Activated T-cell treated with anti-CD3 and anti-CD28 coated beads for 1 hour (primary cell): ENCODE measurements around the gene OR2T27.
"Not testable (repeated sequence)": the region's sequence is repeated elsewhere in the genome, so short reads cannot be mapped to it uniquely, and the experiment has no call there.

Experiments
- DNase-seq: peaks from one replicate; pipeline ENCODE4 v3.0.0-alpha.2; 2020; ENCODE audit warnings: low read depth

OR2T27 gene

GRCh38 chr1:248655354-248655753 lies at the start of gene OR2T27:
OR2T27 (minus strand) TSS chr1:248655528; CDS start chr1:248650884, 4,644 bp downstream.
- not testable (repeated sequence) for DNase-seq

DNA sequence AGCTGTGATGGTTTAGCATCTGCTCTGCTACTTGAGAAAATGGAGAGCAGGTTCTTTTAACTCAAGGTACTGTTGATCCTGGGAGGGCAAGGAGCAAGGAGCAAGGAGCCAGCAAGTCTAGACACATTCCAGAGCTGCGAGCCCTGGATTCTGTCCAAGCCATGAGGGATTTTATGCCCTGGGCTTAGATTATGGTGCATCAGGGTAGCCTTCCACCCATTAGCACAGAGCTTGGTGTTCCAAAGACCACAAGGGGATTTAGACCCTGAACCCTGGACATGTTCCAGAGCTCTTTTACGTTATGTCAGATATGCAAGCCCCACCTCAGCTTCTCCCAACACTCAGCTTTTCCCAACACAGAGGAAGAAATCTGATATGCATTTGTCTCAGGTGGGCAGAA lies 49.3 kb upstream of the OR2T27 start:
- DNase-seq: no peak

GRCh38 chr1:248703674-248704073 lies 48.3 kb upstream of the OR2T27 start:
- no peak for DNase-seq

- DNase-seq: no peak
Observed at GRCh38 chr1:248702714-248703113, 47.4 kb upstream of the OR2T27 start, which contains the start of gene OR14I1. OR14I1 (minus strand) TSS chr1:248702766.

- DNase-seq: no peak
Observed at GRCh38 chr1:248699099-248699498, 43.8 kb upstream of the OR2T27 start.

- DNase-seq: no peak
Observed at GRCh38 chr1:248697907-248698306, 42.6 kb upstream of the OR2T27 start.

DNA sequence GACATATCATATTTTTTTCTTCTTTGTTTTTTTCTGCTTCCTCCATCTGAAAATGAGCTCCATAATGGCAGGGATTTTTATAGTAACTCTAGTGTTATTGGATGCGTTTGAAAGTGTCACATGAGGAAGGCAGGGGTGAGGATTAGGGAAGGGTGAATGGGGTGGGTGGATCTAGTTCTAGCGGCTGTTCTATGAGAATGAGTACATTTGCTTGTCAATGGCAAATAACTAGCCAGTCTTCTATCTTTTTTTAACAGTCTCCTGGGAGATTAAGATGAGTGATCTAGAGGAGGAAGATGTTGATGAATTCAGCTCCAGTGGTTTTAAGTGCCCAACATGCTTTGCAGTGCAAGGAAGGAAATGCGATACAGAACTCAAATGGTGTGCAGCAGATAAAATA lies 41.4 kb upstream of the OR2T27 start:
- DNase-seq: no peak

DNA sequence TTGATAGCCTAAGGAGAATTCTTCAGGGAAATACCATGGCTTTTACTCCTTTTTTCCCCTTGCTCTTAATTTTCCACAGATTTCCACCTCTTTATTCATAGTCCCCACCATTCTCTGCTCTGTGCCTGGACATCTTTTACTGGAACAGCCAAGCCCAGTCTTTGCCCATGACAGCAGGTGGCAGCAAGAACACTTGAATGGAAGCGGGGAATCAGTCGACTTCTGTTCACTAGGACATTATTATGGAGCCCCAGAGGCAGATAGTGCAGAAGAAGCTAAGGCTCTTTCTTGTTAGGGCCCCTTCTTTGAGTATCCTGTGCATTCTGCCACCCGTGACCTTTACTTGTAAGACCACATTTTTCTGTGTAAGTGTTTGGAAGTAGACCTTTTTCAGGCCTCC lies 40.9 kb upstream of the OR2T27 start:
- DNase-seq: no peak

DNA sequence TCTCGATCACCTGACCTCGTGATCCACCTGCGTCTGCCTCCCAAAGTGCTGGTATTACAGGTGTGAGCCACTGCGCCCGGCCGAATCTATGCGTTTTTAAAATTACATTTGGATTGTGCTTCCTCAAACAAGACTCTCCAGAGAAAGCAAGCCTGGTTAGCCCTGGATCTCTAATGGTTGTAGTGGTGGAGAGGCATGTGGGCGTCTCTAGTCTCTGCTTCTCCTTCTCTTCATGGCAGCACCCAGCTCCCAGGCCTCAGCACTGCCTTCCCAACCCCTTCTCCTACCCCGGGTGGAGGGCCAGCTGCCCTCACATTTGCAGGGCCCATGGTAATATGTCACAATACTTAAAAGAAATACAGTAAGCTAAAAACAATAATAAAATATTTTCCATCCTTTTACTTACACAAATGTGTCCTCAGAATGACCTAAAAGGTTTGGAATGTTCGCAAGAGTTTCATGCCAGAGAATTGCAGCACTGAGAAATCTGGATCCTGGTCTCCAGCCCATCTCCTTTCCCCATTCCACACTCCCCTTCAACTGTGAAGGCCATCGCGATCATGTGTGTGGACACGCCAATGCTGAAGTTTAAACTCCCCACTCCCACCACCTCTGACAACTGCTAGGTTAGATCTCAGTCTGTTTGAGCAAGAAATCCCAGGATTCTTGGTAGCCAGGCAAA lies 40.3 kb upstream of the OR2T27 start:
- DNase-seq: no peak

DNA sequence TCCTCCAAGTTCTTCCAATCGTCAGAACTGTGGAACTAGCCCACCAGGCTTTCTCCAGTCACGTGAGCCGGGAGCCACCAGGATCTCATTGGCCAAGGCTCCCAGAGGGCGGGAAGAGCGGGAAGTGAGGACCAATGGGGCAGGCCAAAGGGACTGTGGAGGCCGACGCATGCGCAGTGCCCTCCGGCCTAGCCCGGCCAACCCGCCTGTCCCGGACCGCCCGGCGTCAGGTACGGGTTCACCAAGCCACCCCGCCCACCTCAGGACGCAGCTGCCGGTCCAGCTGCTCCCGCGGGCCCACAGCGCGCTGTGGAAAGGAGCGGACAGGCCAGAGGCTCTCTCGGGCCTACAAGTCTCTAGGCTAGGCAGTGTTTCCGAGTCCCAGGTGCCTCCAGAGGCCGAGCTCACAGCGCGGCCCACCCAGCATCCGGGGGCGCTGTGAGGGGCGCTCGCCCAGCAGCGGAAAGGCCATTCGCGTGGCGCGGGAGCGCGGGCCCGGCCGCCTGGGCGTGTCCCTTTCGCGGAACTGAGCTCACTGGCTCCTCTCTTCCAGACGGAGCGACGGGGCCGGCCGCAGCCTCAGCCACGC lies 36.3 kb upstream of the OR2T27 start:
- DNase-seq: no peak

DNA sequence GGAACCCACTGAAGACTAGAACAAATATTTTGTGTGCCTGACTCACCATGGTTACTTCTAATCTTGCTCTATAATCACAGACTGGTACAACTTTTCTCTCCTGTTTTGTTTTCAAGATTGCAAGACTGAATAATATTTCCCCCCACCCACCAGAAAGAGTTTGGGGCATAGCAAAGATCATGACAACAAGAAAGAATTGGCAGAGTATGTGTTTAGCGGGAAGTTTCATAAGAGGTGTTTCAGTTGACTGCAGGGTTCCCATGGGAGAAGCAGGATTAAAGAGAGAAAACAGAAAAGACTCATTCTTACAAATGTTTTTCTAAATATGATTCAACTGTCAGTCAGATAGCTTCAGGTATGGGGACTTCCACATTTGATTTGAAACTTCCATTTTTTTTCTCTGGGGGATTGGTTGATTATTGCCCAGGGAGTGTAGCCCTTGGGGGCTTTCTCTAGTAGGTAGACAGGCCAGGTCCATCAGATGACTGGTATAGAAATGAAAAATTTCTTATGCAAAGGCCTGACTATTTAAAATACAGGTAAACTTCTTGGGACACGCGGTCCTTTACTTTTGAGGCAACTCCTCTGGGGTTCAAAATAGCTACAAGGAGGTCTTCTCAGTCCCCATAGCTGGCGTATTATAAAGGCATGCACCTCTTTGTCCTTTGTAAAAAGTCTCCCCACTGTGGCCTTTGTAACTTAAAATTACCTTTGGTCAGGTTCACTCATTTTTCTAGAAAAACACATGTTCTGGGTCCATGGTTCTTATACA lies 33.4 kb upstream of the OR2T27 start:
- DNase-seq: no peak

GRCh38 chr1:248686815-248687214 lies 31.5 kb upstream of the OR2T27 start:
- DNase-seq: no peak

- DNase-seq: no peak
Observed at GRCh38 chr1:248681651-248682050, 26.3 kb upstream of the OR2T27 start.

DNA sequence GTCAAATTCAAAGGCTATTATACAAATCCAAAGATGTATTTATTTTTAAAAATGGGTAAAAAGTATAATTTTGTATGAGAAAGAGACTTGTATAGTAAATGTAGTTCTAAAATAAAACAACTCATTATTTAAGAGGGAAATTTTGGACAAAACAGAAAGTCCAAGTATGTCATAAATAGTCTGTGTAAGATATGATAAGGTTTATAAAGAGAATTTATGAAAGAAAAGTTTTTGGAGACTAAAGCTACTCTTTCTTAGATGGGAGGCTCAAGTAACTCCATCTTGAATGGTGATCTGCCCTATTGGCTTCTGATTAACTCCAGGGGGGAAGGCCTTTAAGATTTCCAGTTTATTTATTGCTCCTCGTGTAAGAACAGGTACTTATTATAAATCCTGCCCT lies 14.7 kb upstream of the OR2T27 start:
- no peak for DNase-seq

DNA sequence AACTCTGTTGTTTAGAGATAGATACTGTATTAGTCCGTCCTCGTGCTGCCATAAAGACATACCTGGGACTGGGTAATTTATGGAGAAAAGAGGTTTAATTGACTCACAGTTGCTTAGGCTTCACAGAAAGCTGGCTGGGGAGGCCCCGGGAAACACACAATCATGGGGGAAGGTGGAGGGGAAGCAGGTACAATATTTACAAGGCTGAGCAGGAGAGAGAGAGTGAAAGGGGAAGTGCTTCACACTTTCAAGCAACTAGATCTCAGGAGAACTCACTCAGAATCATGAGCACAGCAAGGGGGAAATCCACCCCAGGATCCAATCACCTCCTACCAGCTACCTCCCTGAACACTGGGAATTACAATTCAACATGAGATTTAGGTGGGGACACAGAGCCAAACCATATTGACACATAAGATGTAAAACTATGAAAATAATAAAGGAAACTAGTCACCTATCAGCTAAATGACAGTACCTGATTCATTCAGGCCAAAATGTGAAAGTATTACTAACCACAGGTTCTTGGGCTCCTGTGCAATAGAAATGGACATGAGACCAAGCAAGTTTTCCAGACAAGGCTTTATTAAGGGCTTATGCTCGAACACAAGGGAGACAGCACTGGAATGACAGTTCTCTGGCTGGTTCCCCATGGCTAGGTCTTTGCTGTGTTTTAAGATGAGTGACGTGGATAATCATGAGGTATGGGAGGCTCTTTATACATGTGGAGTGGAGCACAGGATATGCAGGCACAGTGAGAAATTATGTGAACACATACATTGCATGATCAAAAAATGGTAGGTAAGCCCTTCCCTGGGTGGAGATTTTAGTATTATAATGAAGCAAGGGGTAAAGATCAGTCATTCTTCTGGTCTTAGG lies 8.4 kb upstream of the OR2T27 start:
- DNase-seq: not testable (repeated sequence)

DNA sequence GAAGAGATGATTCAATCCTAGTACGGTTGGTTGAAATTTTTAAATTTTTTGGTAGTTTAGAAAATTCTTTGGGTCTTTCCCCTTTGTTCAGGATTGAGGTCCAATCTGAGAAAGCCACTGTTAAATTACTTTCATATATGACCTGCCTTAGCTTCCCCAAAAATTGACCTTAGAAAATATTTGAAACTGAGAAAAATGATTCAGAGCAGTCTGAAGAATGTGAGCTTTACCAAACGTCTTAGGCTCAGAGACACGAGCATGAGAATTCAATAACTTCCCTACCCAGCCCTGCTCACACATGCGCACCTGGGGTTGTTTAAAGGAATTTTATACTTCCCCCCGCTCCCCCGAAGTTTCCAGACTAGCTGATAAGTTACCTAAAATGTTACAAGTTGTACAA lies 1.5 kb upstream of the OR2T27 start:
- not testable (repeated sequence) for DNase-seq

DNA sequence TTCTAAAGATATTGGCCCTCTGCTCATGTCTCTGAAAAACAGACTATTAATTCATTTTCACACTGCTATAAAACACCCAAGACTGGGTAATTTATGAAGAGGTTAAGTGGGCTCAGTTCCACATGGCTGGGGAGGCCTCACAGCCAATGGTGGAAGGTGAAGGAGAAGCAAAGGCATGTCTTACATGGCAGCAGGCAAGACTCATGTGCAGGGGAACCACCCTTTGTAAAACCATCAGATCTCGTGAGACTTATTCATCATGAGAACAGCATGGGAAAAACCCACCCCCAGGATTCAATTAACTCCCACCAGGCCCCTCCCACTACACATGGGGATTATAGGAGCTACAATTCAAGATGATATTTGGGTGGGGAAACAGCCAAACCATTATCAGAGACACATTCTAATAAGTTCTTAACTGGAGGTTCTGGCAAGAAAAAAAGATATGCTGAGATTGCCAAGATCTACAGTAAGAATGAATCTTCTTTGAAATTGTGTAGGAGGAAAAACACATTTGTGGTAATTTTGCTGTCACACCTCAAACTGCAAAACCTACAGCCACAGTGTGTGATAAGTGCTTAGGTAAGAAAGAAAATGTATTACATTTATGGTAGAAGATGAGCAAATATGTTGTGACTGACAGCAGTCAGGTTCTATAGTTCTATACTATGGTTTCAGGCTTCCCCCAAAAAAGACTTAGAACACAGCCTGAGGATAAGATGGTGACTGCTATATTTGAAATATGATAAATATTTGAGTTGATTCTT lies 6.4 kb downstream of the OR2T27 start:
- DNase-seq: not testable (repeated sequence)

- not testable (repeated sequence) for DNase-seq
Observed at GRCh38 chr1:248645178-248645577, 10.2 kb downstream of the OR2T27 start, which contains the start of gene OR2T35. OR2T35 (minus strand) TSS chr1:248645278; CDS start chr1:248639258, 6,020 bp downstream.

GRCh38 chr1:248642971-248643651 lies 12.2 kb downstream of the OR2T27 start:
- not testable (repeated sequence) for DNase-seq

GRCh38 chr1:248641583-248641982 lies 13.7 kb downstream of the OR2T27 start:
- not testable (repeated sequence) for DNase-seq

- not testable (repeated sequence) for DNase-seq
Observed at GRCh38 chr1:248640906-248641305, 14.4 kb downstream of the OR2T27 start.
